Measurements from ENCODE around the gene FEZF2. TPM values are rescaled to one million over a fixed set of nuclear protein-coding genes. Genes with fewer than 3 reads are reported as not detected.

The FEZF2 gene
- total and polyA plus RNA-seq, 9 of the 15 experiments (the other 6 are each of a cell fraction or from before 2014, with no cell fraction given) = not detected

DNA sequence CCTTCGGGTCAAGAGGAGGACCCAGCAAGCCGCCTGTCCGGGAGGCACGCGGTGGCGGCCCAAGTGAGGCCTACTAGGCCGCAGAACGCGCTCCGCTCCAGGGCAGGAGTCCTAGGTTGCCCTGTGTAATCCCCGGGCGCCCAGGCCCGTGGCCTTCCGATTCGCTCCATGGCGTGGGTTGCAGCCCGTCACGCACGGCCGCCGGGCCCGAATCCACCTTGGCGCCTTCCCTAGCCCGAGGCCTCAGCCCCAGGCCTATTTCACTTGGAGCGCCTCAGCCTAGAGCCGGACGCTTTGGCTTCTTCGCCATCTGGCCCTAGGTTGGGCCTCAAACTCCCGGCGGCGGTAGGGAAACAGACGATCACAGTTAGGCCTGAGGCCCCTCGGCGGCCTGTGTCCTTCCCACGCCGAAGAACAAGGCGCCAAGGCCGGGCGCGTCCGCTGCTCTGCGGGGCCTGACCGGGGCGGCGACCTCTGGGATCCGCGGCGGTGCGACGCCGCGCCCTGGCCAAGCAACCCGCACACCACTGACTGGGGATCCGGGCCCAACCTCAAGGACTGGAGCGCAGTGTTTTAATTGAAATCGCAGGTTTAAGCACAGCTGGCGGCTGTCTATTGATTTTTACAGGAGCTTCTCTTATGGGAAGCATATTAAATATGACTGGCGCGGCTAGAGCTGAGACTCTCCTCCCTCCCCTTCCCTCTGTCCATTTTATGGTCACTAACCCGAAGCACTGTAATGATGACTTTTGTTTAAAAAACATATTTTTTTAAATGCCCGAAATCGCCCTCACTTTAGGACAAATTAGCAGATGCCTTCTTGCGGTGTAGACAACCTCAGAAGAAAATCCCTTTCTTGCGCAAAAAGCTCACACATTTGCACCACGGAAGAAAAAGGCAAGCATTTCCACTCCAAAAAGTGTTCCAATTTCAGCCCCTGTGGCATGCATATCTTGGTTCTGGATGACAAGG is 3.8 kb upstream of the FEZF2 start:
- no peaks in the 10 kb centered on the region for H4K20me1 ChIP-seq (replicated peaks; ENCODE audit: control insufficient read depth, insufficient read depth, low read length)
- no peaks in the 10 kb centered on the region for H3K79me2 ChIP-seq (ENCODE audit: control insufficient read depth, insufficient read depth, low read length)
- no peak overlapping the region for H3K9ac ChIP-seq (ENCODE audit: insufficient read depth in 1 of 2, low read depth in 2 of 2, low read length in 2 of 2)
- ChIA-PET POLR2A (interaction anchor here (0.7 kb wide), 1 partner anchor 67 kb away, joined by 4 read pairs; no protein-coding TSS in a partner anchor), CTCF (ENCODE audit: low intra/inter-chr PET ratio) (no interaction called here)
- no peaks in the 10 kb centered on the region for H3K9me1 ChIP-seq (ENCODE audit: control insufficient read depth, insufficient read depth, low read length)
- no peak overlapping the region for H3K4me2 ChIP-seq (ENCODE audit: insufficient read depth, low read length)
- H3K27me3 ChIP-seq (ENCODE audit: control insufficient read depth in 2 of 2, insufficient read depth in 2 of 2, low read length in 2 of 2) = peaks cover 0 to 33% of the 10 kb centered on the region in 2 experiments; a peak in 2 of 5 replicates
- H3K9me3 ChIP-seq (replicated peaks; ENCODE audit: control insufficient read depth, insufficient read depth, low read depth, low read length) = no peaks in the 10 kb centered on the region
- 9% methylated on average over 46 of the region's 65 CpGs for WGBS (ENCODE audit: insufficient coverage, low coverage, missing lambda C conversion rate)
- no TSS peak for BruUV-seq (replicated peaks)
- no peak for ATAC-seq
- intact Hi-C loops (cut with micrococcal nuclease) (no loop called here), in situ Hi-C loops (cut with MboI) (no loop called here)
- no peak for FAIRE-seq
- no peak overlapping the region for H3K4me3 ChIP-seq
- H3K27ac ChIP-seq (ENCODE audit: extremely low read depth, low read depth, low read length) = no peak overlapping the region
- H3K36me3 ChIP-seq (ENCODE audit: control insufficient read depth, insufficient read depth, low read length) = no peaks in the 10 kb centered on the region
- no peak for DNase-seq (ENCODE audit: extremely low read depth in 1 of 4, low spot score in 3 of 4)
- H3K4me1 ChIP-seq (replicated peaks in 1 of 2; ENCODE audit: control insufficient read depth in 2 of 2, insufficient read depth in 2 of 2, low read length in 2 of 2) = no peaks in the 10 kb centered on the region
- TF ChIP-seq LCOR (CRISPR knock-in tag; IDR thresholded peaks at IDR 0.05) = no peak
- no peak for TF ChIP-seq BRD9 (IDR thresholded peaks at IDR 0.05; ENCODE audit: low read depth, partially characterized antibody)
- no peak for TF ChIP-seq ZNF217 (CRISPR knock-in tag; IDR thresholded peaks at IDR 0.05)
- no peak for TF ChIP-seq ID3 (CRISPR knock-in tag; IDR thresholded peaks at IDR 0.05)
- TF ChIP-seq ID3 (tag; IDR thresholded peaks at IDR 0.05) = no peak
- no peak for TF ChIP-seq TCF7L2 (IDR thresholded peaks at IDR 0.05; ENCODE audit: low read depth, low read length)
- TF ChIP-seq SNRNP70 (optimal IDR thresholded peaks at IDR 0.05; ENCODE audit: low read depth, low read length) = no peak
- no peak for TF ChIP-seq KDM5B (IDR thresholded peaks at IDR 0.05; ENCODE audit: insufficient replicate concordance, low read depth, low read length)
- TF ChIP-seq SMAD1 (IDR thresholded peaks at IDR 0.05; ENCODE audit: low read depth, low read length, partially characterized antibody) = no peak
- no peak for TF ChIP-seq ZFX (CRISPR knock-in tag; IDR thresholded peaks at IDR 0.05)
- no peak for TF ChIP-seq ELF2 (CRISPR knock-in tag; IDR thresholded peaks at IDR 0.05)
- TF ChIP-seq ARID2 (IDR thresholded peaks at IDR 0.05) = no peak
- H2AFZ ChIP-seq (ENCODE audit: low read depth, low read length) = no peak overlapping the region
